HepG2 (cell line): Measurements from ENCODE around the gene CCND1. TPM values are rescaled to one million over a fixed set of nuclear protein-coding genes. Genes with fewer than 3 reads are reported as not detected.
A peak's percentile ranks its signal among the peaks of the same experiment; 100 is the strongest.

Source experiments
- ATAC-seq: fragments of 200-7000 bp; cut with Tn5 transposase; 3 replicates; pipeline ENCODE4 v1.9.1; 2020; ENCODE audit warnings: mild to moderate bottlenecking, moderate library complexity
- BruUV-seq: library from RNA; stranded (reverse); fragments of 400-500 nt; replicated peaks from 2 replicates; lab custom pipeline; 2021; lab: Mats Ljungman, UMichigan
- CTCF ChIA-PET: fragments of 300-600 bp; formaldehyde crosslinking; extraction: SDS; loops from one replicate; lab custom pipeline; 2021; ENCODE audit warnings: low total read pairs, inconsistent platforms, low intra/inter-chr PET ratio; lab: Yijun Ruan, JAX
- POLR2A ChIA-PET: fragments of 350-600 bp; sonication (Branson Sonifier 250); formaldehyde crosslinking; loops from one replicate; lab custom pipeline; 2020; ENCODE audit warnings: antibody characterized with exemption, inconsistent platforms; lab: Yijun Ruan, JAX
- DNase-seq: peaks from one replicate; pipeline ENCODE4 v3.0.0-alpha.2; 2015; ENCODE audit warnings: low spot score
- FAIRE-seq: peaks from 3 replicates; lab custom pipeline; 2011; peaks lifted over from hg19 to GRCh38; lab: Jason Lieb, UNC
- H2AFZ ChIP-seq: one replicate; pipeline ENCODE4 v1.6.1; 2011; ENCODE audit warnings: low read length, inconsistent platforms
- H3K27ac ChIP-seq: fragments of 300-600 bp; 3 replicates; pipeline ENCODE4 v1.8.0; 2011; ENCODE audit warnings: mixed run types, mild to moderate bottlenecking, mixed read lengths, low read length, inconsistent platforms; ENCODE audit not compliant: insufficient read depth; ENCODE audit errors: extremely low read length
- H3K27me3 ChIP-seq, 2 experiments: fragments of 200-600 bp in 1 of 2; 2 replicates in 1 of 2; 3 replicates in 1 of 2; pipeline versions ENCODE4 v1.6.0 to v1.8.0; 2011; ENCODE audit warnings: low read length in 2 of 2, mild to moderate bottlenecking in 2 of 2, moderate library complexity in 2 of 2, inconsistent platforms in 1 of 2; ENCODE audit not compliant: insufficient read depth in 2 of 2, control insufficient read depth in 1 of 2
- H3K36me3 ChIP-seq, 2 experiments: fragments of 200-600 bp in 1 of 2; replicated peaks in 1 of 2; 2 replicates in 1 of 2; 3 replicates in 1 of 2; pipeline versions ENCODE4 v1.5.1 to v1.8.0; 2011; ENCODE audit warnings: low read length in 2 of 2, inconsistent platforms in 1 of 2; ENCODE audit not compliant: insufficient read depth in 2 of 2, control insufficient read depth in 1 of 2
- H3K4me1 ChIP-seq: 2 replicates; pipeline ENCODE4 v1.5.1; 2012; ENCODE audit warnings: low read length, inconsistent platforms; ENCODE audit not compliant: insufficient read depth
- H3K4me2 ChIP-seq: 2 replicates; pipeline ENCODE4 v1.6.0; 2011; ENCODE audit warnings: low read depth, low read length, inconsistent platforms
- H3K4me3 ChIP-seq, 3 experiments: fragments of 200-600 bp in 1 of 3; sonication (generic), shearing (Covaris generic) in 1 of 3; replicated peaks in 1 of 3; 2 replicates each; pipeline ENCODE4 v1.5.1; 2011 to 2016; ENCODE audit warnings: low read length in 3 of 3, inconsistent platforms in 2 of 3, low read depth in 2 of 3, mild to moderate bottlenecking in 2 of 3, control low read depth in 1 of 3, mixed read lengths in 1 of 3; ENCODE audit not compliant: insufficient read depth in 1 of 3
- H3K79me2 ChIP-seq: one replicate; pipeline ENCODE4 v1.6.1; 2011; ENCODE audit warnings: low read length, inconsistent platforms; ENCODE audit not compliant: insufficient read depth
- H3K9ac ChIP-seq: 2 replicates; pipeline ENCODE4 v1.6.0; 2011; ENCODE audit warnings: mild to moderate bottlenecking, low read depth, low read length, inconsistent platforms; ENCODE audit not compliant: insufficient read depth
- H3K9me3 ChIP-seq: 2 replicates; pipeline ENCODE4 v1.5.1; 2012; ENCODE audit warnings: mild to moderate bottlenecking, low read length
- H4K20me1 ChIP-seq: 2 replicates; pipeline ENCODE4 v1.6.0; 2011; ENCODE audit warnings: inconsistent platforms, mild to moderate bottlenecking, low read length, moderate library complexity; ENCODE audit not compliant: insufficient read depth
- ATF7 ChIP-seq, 2 experiments: fragments of 450-650 bp in 1 of 2; sonication (generic) in 1 of 2; formaldehyde crosslinking in 1 of 2; IDR thresholded peaks; 2 replicates each; pipeline versions ENCODE4 v1.4.0 to v1.6.1; 2016 to 2020; ENCODE audit warnings: antibody characterized with exemption in 1 of 2, mild to moderate bottlenecking in 1 of 2, missing genetic modification reagents in 1 of 2
- BORCS8-MEF2B ChIP-seq: sonication (generic); formaldehyde crosslinking; IDR thresholded peaks from 2 replicates; pipeline ENCODE4 v1.8.0; 2022; ENCODE audit warnings: mild to moderate bottlenecking, missing genetic modification reagents
- CBX5 ChIP-seq: sonication (generic); formaldehyde crosslinking; IDR thresholded peaks from 2 replicates; pipeline ENCODE4 v1.4.0; 2020; ENCODE audit warnings: missing genetic modification reagents, borderline replicate concordance
- CHD2 ChIP-seq: IDR thresholded peaks from 2 replicates; pipeline ENCODE4 v1.6.1; 2011; ENCODE audit warnings: low read depth, low read length, improper control_type of control experiment
- KAT2B ChIP-seq: fragments of 150-350 bp; IDR thresholded peaks from 2 replicates; pipeline ENCODE4 v1.6.1; 2014; ENCODE audit warnings: low read depth, low read length, borderline replicate concordance
- MAFF ChIP-seq: IDR thresholded peaks from 2 replicates; pipeline ENCODE4 v1.6.1; 2011; ENCODE audit warnings: low read depth, low read length, improper control_type of control experiment
- NR2F1 ChIP-seq, 2 experiments: fragments of 450-650 bp in 1 of 2; formaldehyde crosslinking in 1 of 2; IDR thresholded peaks; 2 replicates each; pipeline versions ENCODE4 v1.5.0 to v1.6.1; 2016 to 2020; ENCODE audit warnings: mild to moderate bottlenecking in 1 of 2, missing compliant biosample characterization in 1 of 2, missing genetic modification reagents in 1 of 2, moderate library complexity in 1 of 2
- NR2F6 ChIP-seq, 2 experiments: IDR thresholded peaks; 2 replicates each; pipeline ENCODE4 v1.6.1; 2016; ENCODE audit warnings: antibody characterized with exemption in 1 of 2, mild to moderate bottlenecking in 1 of 2
- SAP130 ChIP-seq: IDR thresholded peaks from 2 replicates; pipeline ENCODE4 v1.6.1; 2016; ENCODE audit warnings: low read depth
- SRY ChIP-seq: sonication (generic); formaldehyde crosslinking; IDR thresholded peaks from 2 replicates; pipeline ENCODE4 v1.8.0; 2022; ENCODE audit warnings: mild to moderate bottlenecking, missing genetic modification reagents
- STAT5B ChIP-seq: sonication (generic); formaldehyde crosslinking; IDR thresholded peaks from 2 replicates; pipeline ENCODE4 v1.4.0; 2020; ENCODE audit warnings: missing genetic modification reagents
- WIZ ChIP-seq: sonication (generic); formaldehyde crosslinking; IDR thresholded peaks from 2 replicates; pipeline ENCODE4 v1.5.1; 2020; ENCODE audit warnings: mild to moderate bottlenecking, missing genetic modification reagents
- ZMYM4 ChIP-seq: sonication (generic); formaldehyde crosslinking; IDR thresholded peaks from 2 replicates; pipeline ENCODE4 v1.8.1; 2023; ENCODE audit warnings: mild to moderate bottlenecking, missing genetic modification reagents
- ZNF768 ChIP-seq: sonication (generic); formaldehyde crosslinking; IDR thresholded peaks from 2 replicates; pipeline ENCODE4 v1.4.0; 2020; ENCODE audit warnings: missing genetic modification reagents
- WGBS: methylation state at CpG from one replicate; pipeline ENCODE4 v1.1.6; 2017; ENCODE audit warnings: low lambda C conversion rate; 5-methylcytosine and 5-hydroxymethylcytosine counted together
- in situ Hi-C: cut with HindIII; loops from 2 replicates; pipeline ENCODE4 v1.10.0; 2017; ENCODE audit warnings: low pct_unique_long_range_greater_than_20kb; ENCODE audit not compliant: extremely low pct_ligation_motif_present
- intact Hi-C: fragments of 100-400 bp; cut with micrococcal nuclease; formaldehyde crosslinking; loops from one replicate; pipeline ENCODE4 v1.10.0; 2022; ENCODE audit not compliant: unreplicated experiment
- polyA plus RNA-seq, 8 experiments: library from polyadenylated mRNA; depleted of rRNA in 3 of 8; stranded (reverse) in 7 of 8; unstranded in 1 of 8; fragments of >200 nt; fragmentation: Illumina TruSeq in 4 of 8; extraction: Trizol in 4 of 8; gene quantifications; 2 replicates each; pipeline versions ENCODE4 v1.2.1 to v1.2.3, GENCODE V29; 2011 to 2016; ENCODE audit warnings: low read depth in 4 of 8, missing spikeins in 1 of 8, mixed read lengths in 1 of 8; ENCODE audit not compliant: insufficient read depth in 1 of 8
- total RNA-seq, 5 experiments: library from RNA; depleted of rRNA; stranded (reverse); fragments of >200 nt; fragmentation: Illumina TruSeq; extraction: Trizol; gene quantifications; 2 replicates each; pipeline ENCODE4 v1.2.3, GENCODE V29; 2016; ENCODE audit warnings: low read depth in 1 of 5
- TF ChIP-seq, protein P1 (sequence below): IDR thresholded peaks from 2 replicates; pipeline ENCODE4 v1.6.1; 2016; ENCODE audit warnings: missing compliant biosample characterization, missing genetic modification reagents, borderline replicate concordance
- TF ChIP-seq, protein P2 (sequence below): sonication (generic); formaldehyde crosslinking; conservative IDR thresholded peaks from 2 replicates; pipeline ENCODE4 v1.4.0; 2020; ENCODE audit warnings: mild to moderate bottlenecking, missing genetic modification reagents, moderate library complexity
- TF ChIP-seq, protein P3 (sequence below): sonication (generic); formaldehyde crosslinking; IDR thresholded peaks from 2 replicates; pipeline ENCODE4 v1.5.0; 2020; ENCODE audit warnings: missing genetic modification reagents

CCND1 gene
- total and polyA plus RNA-seq, 2 of the 13 experiments (the other 11 are each of a cell fraction or from before 2014, with no cell fraction given) = 107 to 136 TPM

- WGBS = 84% methylated on average over 5 of the region's 5 CpGs
- ChIA-PET POLR2A (no interaction called here), CTCF (no interaction called here)
- in situ Hi-C loops (loop anchor here (5.0 kb wide), 2 partner anchors 113 to 198 kb away; no protein-coding TSS in a partner anchor), intact Hi-C loops (loop anchor here (5.0 kb wide), 1 partner anchor 153 kb away; no protein-coding TSS in a partner anchor)
- no peak overlapping the region for H3K9ac ChIP-seq
- ATAC-seq (peak; percentile 13; the same call in 1 of the 3 replicates), DNase-seq (no peak), FAIRE-seq (no peak)
- H3K36me3 ChIP-seq = no peaks in the 10 kb centered on the region
- H3K27me3 ChIP-seq = peaks cover 2 to 12% of the 10 kb centered on the region in 2 experiments; a peak in 2 of 5 replicates
- no peak overlapping the region for H3K4me3 ChIP-seq
- H3K79me2 ChIP-seq = no peaks in the 10 kb centered on the region
- H3K4me1 ChIP-seq = peaks cover 47% of the 10 kb centered on the region
- no peak overlapping the region for H3K4me2 ChIP-seq
- H4K20me1 ChIP-seq = no peaks in the 10 kb centered on the region
- BruUV-seq = no TSS peak
- peak overlapping the region; percentile 54 for H3K27ac ChIP-seq
- no peaks in the 10 kb centered on the region for H3K9me3 ChIP-seq
- no peak overlapping the region for H2AFZ ChIP-seq
- 0 out of 2 replicates have a peak, but pooled peaks have one; percentile 28 for TF ChIP-seq MAFF
- peak; percentile 19; the same call in 1 of the 2 replicates for TF ChIP-seq KAT2B
- no peak for TF ChIP-seq ZNF768 (CRISPR knock-in tag)
- TF ChIP-seq, protein P1, sequence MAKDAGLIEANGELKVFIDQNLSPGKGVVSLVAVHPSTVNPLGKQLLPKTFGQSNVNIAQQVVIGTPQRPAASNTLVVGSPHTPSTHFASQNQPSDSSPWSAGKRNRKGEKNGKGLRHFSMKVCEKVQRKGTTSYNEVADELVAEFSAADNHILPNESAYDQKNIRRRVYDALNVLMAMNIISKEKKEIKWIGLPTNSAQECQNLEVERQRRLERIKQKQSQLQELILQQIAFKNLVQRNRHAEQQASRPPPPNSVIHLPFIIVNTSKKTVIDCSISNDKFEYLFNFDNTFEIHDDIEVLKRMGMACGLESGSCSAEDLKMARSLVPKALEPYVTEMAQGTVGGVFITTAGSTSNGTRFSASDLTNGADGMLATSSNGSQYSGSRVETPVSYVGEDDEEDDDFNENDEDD (CRISPR knock-in tag) = 0 out of 2 replicates have a peak, but pooled peaks have one; percentile 25
- TF ChIP-seq ATF7 (IDR thresholded peaks at IDR 0.05) = peak; percentile 82
- peak; percentile 36; the same call in 1 of the 2 replicates for TF ChIP-seq ATF7 (CRISPR knock-in tag; IDR thresholded peaks at IDR 0.05)
- TF ChIP-seq BORCS8-MEF2B (CRISPR knock-in tag) = no peak
- no peak for TF ChIP-seq SAP130 (CRISPR knock-in tag)
- 0 out of 4 replicates have a peak, but pooled peaks of 1 of the 2 experiments have one; percentile 11 for TF ChIP-seq NR2F1 (CRISPR knock-in tag; IDR thresholded peaks at IDR 0.05)
- 0 out of 2 replicates have a peak, but pooled peaks have one; percentile 12 for TF ChIP-seq NR2F6 (IDR thresholded peaks at IDR 0.05)
- no peak for TF ChIP-seq NR2F6 (CRISPR knock-in tag; IDR thresholded peaks at IDR 0.05)
- no peak for TF ChIP-seq SRY
- TF ChIP-seq, protein P2, sequence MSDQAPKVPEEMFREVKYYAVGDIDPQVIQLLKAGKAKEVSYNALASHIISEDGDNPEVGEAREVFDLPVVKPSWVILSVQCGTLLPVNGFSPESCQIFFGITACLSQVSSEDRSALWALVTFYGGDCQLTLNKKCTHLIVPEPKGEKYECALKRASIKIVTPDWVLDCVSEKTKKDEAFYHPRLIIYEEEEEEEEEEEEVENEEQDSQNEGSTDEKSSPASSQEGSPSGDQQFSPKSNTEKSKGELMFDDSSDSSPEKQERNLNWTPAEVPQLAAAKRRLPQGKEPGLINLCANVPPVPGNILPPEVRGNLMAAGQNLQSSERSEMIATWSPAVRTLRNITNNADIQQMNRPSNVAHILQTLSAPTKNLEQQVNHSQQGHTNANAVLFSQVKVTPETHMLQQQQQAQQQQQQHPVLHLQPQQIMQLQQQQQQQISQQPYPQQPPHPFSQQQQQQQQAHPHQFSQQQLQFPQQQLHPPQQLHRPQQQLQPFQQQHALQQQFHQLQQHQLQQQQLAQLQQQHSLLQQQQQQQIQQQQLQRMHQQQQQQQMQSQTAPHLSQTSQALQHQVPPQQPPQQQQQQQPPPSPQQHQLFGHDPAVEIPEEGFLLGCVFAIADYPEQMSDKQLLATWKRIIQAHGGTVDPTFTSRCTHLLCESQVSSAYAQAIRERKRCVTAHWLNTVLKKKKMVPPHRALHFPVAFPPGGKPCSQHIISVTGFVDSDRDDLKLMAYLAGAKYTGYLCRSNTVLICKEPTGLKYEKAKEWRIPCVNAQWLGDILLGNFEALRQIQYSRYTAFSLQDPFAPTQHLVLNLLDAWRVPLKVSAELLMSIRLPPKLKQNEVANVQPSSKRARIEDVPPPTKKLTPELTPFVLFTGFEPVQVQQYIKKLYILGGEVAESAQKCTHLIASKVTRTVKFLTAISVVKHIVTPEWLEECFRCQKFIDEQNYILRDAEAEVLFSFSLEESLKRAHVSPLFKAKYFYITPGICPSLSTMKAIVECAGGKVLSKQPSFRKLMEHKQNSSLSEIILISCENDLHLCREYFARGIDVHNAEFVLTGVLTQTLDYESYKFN (CRISPR knock-in tag) = peak; percentile 30; the same call in 1 of the 2 replicates
- no peak for TF ChIP-seq STAT5B (CRISPR knock-in tag)
- peak; percentile 23; the same call in 1 of the 2 replicates for TF ChIP-seq CHD2
- TF ChIP-seq, protein P3, sequence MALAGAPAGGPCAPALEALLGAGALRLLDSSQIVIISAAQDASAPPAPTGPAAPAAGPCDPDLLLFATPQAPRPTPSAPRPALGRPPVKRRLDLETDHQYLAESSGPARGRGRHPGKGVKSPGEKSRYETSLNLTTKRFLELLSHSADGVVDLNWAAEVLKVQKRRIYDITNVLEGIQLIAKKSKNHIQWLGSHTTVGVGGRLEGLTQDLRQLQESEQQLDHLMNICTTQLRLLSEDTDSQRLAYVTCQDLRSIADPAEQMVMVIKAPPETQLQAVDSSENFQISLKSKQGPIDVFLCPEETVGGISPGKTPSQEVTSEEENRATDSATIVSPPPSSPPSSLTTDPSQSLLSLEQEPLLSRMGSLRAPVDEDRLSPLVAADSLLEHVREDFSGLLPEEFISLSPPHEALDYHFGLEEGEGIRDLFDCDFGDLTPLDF (CRISPR knock-in tag) = no peak
- 0 out of 2 replicates have a peak, but pooled peaks have one; percentile 27 for TF ChIP-seq ZMYM4
- no peak for TF ChIP-seq CBX5
- TF ChIP-seq WIZ (CRISPR knock-in tag) = no peak
These were observed 48.7 kb downstream of the CCND1 start for GRCh38 chr11:69689484-69690319.
